ENCODE results near the gene NXPH1. TPM values are rescaled to one million over a fixed set of nuclear protein-coding genes. Genes with fewer than 3 reads are reported as not detected.

NXPH1 gene
- total RNA-seq, 1 donor from 2014 or later = not detected

GRCh38 chr7:8491106-8491505 lies 57.7 kb downstream of the NXPH1 start:
- Mint-ChIP-seq H3K4me1 (ENCODE audit: low read depth) (no peaks in the 10 kb centered on the region), H3K27me3 (ENCODE audit: low read depth) (no peaks in the 10 kb centered on the region), H3K27ac (no peak overlapping the region), H3K4me3 (ENCODE audit: low read depth) (no peak overlapping the region), H3K36me3 (ENCODE audit: low read depth) (no peaks in the 10 kb centered on the region), H3K9me3 (no peaks in the 10 kb centered on the region)
- intact Hi-C loops (cut with micrococcal nuclease) = no loop called here
- DNase-seq (ENCODE audit: low spot score) = no peak

GRCh38 chr7:8491544-8492489 lies 58.4 kb downstream of the NXPH1 start:
- no peak overlapping the region for H3K4me3 Mint-ChIP-seq (ENCODE audit: low read depth)
- no peaks in the 10 kb centered on the region for H3K27me3 Mint-ChIP-seq (ENCODE audit: low read depth)
- no peaks in the 10 kb centered on the region for H3K36me3 Mint-ChIP-seq (ENCODE audit: low read depth)
- H3K27ac Mint-ChIP-seq = no peak overlapping the region
- no peak for DNase-seq (ENCODE audit: low spot score)
- no peaks in the 10 kb centered on the region for H3K9me3 Mint-ChIP-seq
- no peaks in the 10 kb centered on the region for H3K4me1 Mint-ChIP-seq (ENCODE audit: low read depth)
- intact Hi-C loops (cut with micrococcal nuclease) = no loop called here

- Mint-ChIP-seq H3K4me1 (ENCODE audit: low read depth) (no peaks in the 10 kb centered on the region), H3K36me3 (ENCODE audit: low read depth) (no peaks in the 10 kb centered on the region), H3K4me3 (ENCODE audit: low read depth) (no peak overlapping the region), H3K27ac (no peak overlapping the region), H3K27me3 (ENCODE audit: low read depth) (no peaks in the 10 kb centered on the region), H3K9me3 (no peaks in the 10 kb centered on the region)
- DNase-seq (ENCODE audit: low spot score) = no peak
- intact Hi-C loops (cut with micrococcal nuclease) = no loop called here
Observed at GRCh38 chr7:8499128-8499527, 65.7 kb downstream of the NXPH1 start.

- Mint-ChIP-seq H3K27ac (no peak overlapping the region), H3K27me3 (ENCODE audit: low read depth) (no peaks in the 10 kb centered on the region), H3K36me3 (ENCODE audit: low read depth) (no peaks in the 10 kb centered on the region), H3K9me3 (no peaks in the 10 kb centered on the region), H3K4me1 (ENCODE audit: low read depth) (no peaks in the 10 kb centered on the region), H3K4me3 (ENCODE audit: low read depth) (no peak overlapping the region)
- DNase-seq (ENCODE audit: low spot score) = no peak
- intact Hi-C loops (cut with micrococcal nuclease) = no loop called here
Observed at GRCh38 chr7:8500286-8500685, 66.9 kb downstream of the NXPH1 start.

- intact Hi-C loops (cut with micrococcal nuclease) = no loop called here
- Mint-ChIP-seq H3K9me3 (no peaks in the 10 kb centered on the region), H3K36me3 (ENCODE audit: low read depth) (no peaks in the 10 kb centered on the region), H3K27me3 (ENCODE audit: low read depth) (no peaks in the 10 kb centered on the region), H3K27ac (no peak overlapping the region), H3K4me1 (ENCODE audit: low read depth) (no peaks in the 10 kb centered on the region), H3K4me3 (ENCODE audit: low read depth) (no peak overlapping the region)
- no peak for DNase-seq (ENCODE audit: low spot score)
Observed at GRCh38 chr7:8507566-8507965, 74.2 kb downstream of the NXPH1 start.

GRCh38 chr7:8509621-8510020 lies 76.2 kb downstream of the NXPH1 start:
- DNase-seq (ENCODE audit: low spot score) = no peak
- Mint-ChIP-seq H3K9me3 (no peaks in the 10 kb centered on the region), H3K4me3 (ENCODE audit: low read depth) (no peak overlapping the region), H3K36me3 (ENCODE audit: low read depth) (no peaks in the 10 kb centered on the region), H3K27me3 (ENCODE audit: low read depth) (no peaks in the 10 kb centered on the region), H3K27ac (no peak overlapping the region), H3K4me1 (ENCODE audit: low read depth) (no peaks in the 10 kb centered on the region)
- intact Hi-C loops (cut with micrococcal nuclease) = no loop called here

GRCh38 chr7:8511855-8512254 lies 78.4 kb downstream of the NXPH1 start:
- no peaks in the 10 kb centered on the region for H3K9me3 Mint-ChIP-seq
- H3K27ac Mint-ChIP-seq = no peak overlapping the region
- H3K36me3 Mint-ChIP-seq (ENCODE audit: low read depth) = no peaks in the 10 kb centered on the region
- no peaks in the 10 kb centered on the region for H3K27me3 Mint-ChIP-seq (ENCODE audit: low read depth)
- H3K4me3 Mint-ChIP-seq (ENCODE audit: low read depth) = no peak overlapping the region
- H3K4me1 Mint-ChIP-seq (ENCODE audit: low read depth) = no peaks in the 10 kb centered on the region
- DNase-seq (ENCODE audit: low spot score) = no peak
- intact Hi-C loops (cut with micrococcal nuclease) = no loop called here

GRCh38 chr7:8514781-8515519 lies 81.5 kb downstream of the NXPH1 start:
- H3K9me3 Mint-ChIP-seq = no peaks in the 10 kb centered on the region
- no peaks in the 10 kb centered on the region for H3K36me3 Mint-ChIP-seq (ENCODE audit: low read depth)
- no peaks in the 10 kb centered on the region for H3K27me3 Mint-ChIP-seq (ENCODE audit: low read depth)
- intact Hi-C loops (cut with micrococcal nuclease) = no loop called here
- H3K27ac Mint-ChIP-seq = no peak overlapping the region
- H3K4me3 Mint-ChIP-seq (ENCODE audit: low read depth) = no peak overlapping the region
- no peak for DNase-seq (ENCODE audit: low spot score)
- no peaks in the 10 kb centered on the region for H3K4me1 Mint-ChIP-seq (ENCODE audit: low read depth)

- Mint-ChIP-seq H3K27me3 (ENCODE audit: low read depth) (no peaks in the 10 kb centered on the region), H3K27ac (no peak overlapping the region), H3K4me3 (ENCODE audit: low read depth) (no peak overlapping the region), H3K36me3 (ENCODE audit: low read depth) (no peaks in the 10 kb centered on the region), H3K4me1 (ENCODE audit: low read depth) (no peaks in the 10 kb centered on the region), H3K9me3 (no peaks in the 10 kb centered on the region)
- DNase-seq (ENCODE audit: low spot score) = no peak
- intact Hi-C loops (cut with micrococcal nuclease) = no loop called here
Observed at GRCh38 chr7:8515640-8516185, 82.3 kb downstream of the NXPH1 start.

GRCh38 chr7:8516976-8517375 lies 83.6 kb downstream of the NXPH1 start:
- DNase-seq (ENCODE audit: low spot score) = no peak
- Mint-ChIP-seq H3K27me3 (ENCODE audit: low read depth) (no peaks in the 10 kb centered on the region), H3K9me3 (no peaks in the 10 kb centered on the region), H3K27ac (no peak overlapping the region), H3K4me3 (ENCODE audit: low read depth) (no peak overlapping the region), H3K4me1 (ENCODE audit: low read depth) (no peaks in the 10 kb centered on the region), H3K36me3 (ENCODE audit: low read depth) (no peaks in the 10 kb centered on the region)
- intact Hi-C loops (cut with micrococcal nuclease) = no loop called here

GRCh38 chr7:8528311-8528710 lies 94.9 kb downstream of the NXPH1 start:
- no peaks in the 10 kb centered on the region for H3K36me3 Mint-ChIP-seq (ENCODE audit: low read depth)
- no peaks in the 10 kb centered on the region for H3K27me3 Mint-ChIP-seq (ENCODE audit: low read depth)
- intact Hi-C loops (cut with micrococcal nuclease) = no loop called here
- DNase-seq (ENCODE audit: low spot score) = no peak
- no peaks in the 10 kb centered on the region for H3K4me1 Mint-ChIP-seq (ENCODE audit: low read depth)
- no peak overlapping the region for H3K27ac Mint-ChIP-seq
- peaks cover 8% of the 10 kb centered on the region for H3K9me3 Mint-ChIP-seq
- H3K4me3 Mint-ChIP-seq (ENCODE audit: low read depth) = no peak overlapping the region

- intact Hi-C loops (cut with micrococcal nuclease) = no loop called here
- H3K4me1 Mint-ChIP-seq (ENCODE audit: low read depth) = no peaks in the 10 kb centered on the region
- H3K4me3 Mint-ChIP-seq (ENCODE audit: low read depth) = no peak overlapping the region
Observed at GRCh38 chr7:8531991-8532515, 98.6 kb downstream of the NXPH1 start.

GRCh38 chr7:8536431-8536830 lies 103.0 kb downstream of the NXPH1 start:
- Mint-ChIP-seq H3K27me3 (ENCODE audit: low read depth) (no peaks in the 10 kb centered on the region), H3K4me3 (ENCODE audit: low read depth) (no peak overlapping the region), H3K27ac (no peak overlapping the region), H3K9me3 (no peaks in the 10 kb centered on the region), H3K4me1 (ENCODE audit: low read depth) (no peaks in the 10 kb centered on the region), H3K36me3 (ENCODE audit: low read depth) (no peaks in the 10 kb centered on the region)
- intact Hi-C loops (cut with micrococcal nuclease) = no loop called here
- DNase-seq (ENCODE audit: low spot score) = no peak

More at GRCh38 chr7:8531991-8532515, 98.6 kb downstream of the NXPH1 start:
- no peaks in the 10 kb centered on the region for H3K27me3 Mint-ChIP-seq (ENCODE audit: low read depth)
- no peak for DNase-seq (ENCODE audit: low spot score)
- no peaks in the 10 kb centered on the region for H3K9me3 Mint-ChIP-seq
- H3K27ac Mint-ChIP-seq = no peak overlapping the region
- no peaks in the 10 kb centered on the region for H3K36me3 Mint-ChIP-seq (ENCODE audit: low read depth)
